H1 (cell line): ENCODE measurements around the gene MRPS26.

ENCODE experiments used
- BRCA1 ChIP-seq: IDR thresholded peaks from 2 replicates; pipeline ENCODE4 v1.6.1; 2012; ENCODE audit warnings: low read depth, low read length, improper control_type of control experiment
- CREB1 ChIP-seq: IDR thresholded peaks from 2 replicates; pipeline ENCODE4 v1.6.1; 2012; ENCODE audit warnings: inconsistent platforms
- EP300 ChIP-seq, 2 experiments: IDR thresholded peaks; 1 replicate in 1 of 2; 2 replicates in 1 of 2; pipeline ENCODE4 v1.6.1; 2011 to 2012; ENCODE audit warnings: low read depth in 2 of 2, low read length in 2 of 2, mild to moderate bottlenecking in 2 of 2, borderline replicate concordance in 1 of 2, inconsistent platforms in 1 of 2, moderate library complexity in 1 of 2
- RAD21 ChIP-seq, 2 experiments: IDR thresholded peaks in 1 of 2; conservative IDR thresholded peaks in 1 of 2; 2 replicates each; pipeline ENCODE4 v1.6.1; 2011; ENCODE audit warnings: low read depth in 2 of 2, low read length in 2 of 2, improper control_type of control experiment in 1 of 2, inconsistent platforms in 1 of 2, mild to moderate bottlenecking in 1 of 2, moderate library complexity in 1 of 2
- RFX5 ChIP-seq: IDR thresholded peaks from 2 replicates; pipeline ENCODE4 v1.6.1; 2011; ENCODE audit warnings: low read depth, low read length, improper control_type of control experiment, borderline replicate concordance
- SAP30 ChIP-seq: fragments of 300-600 bp; sonication (generic); IDR thresholded peaks from 2 replicates; pipeline ENCODE4 v1.7.1; 2012; ENCODE audit warnings: low read length, moderate library complexity, mild to moderate bottlenecking, inconsistent platforms; ENCODE audit not compliant: insufficient read depth, insufficient replicate concordance
- YY1 ChIP-seq: IDR thresholded peaks from 2 replicates; pipeline ENCODE4 v1.6.1; 2011; ENCODE audit warnings: low read depth, mild to moderate bottlenecking, low read length
- ZNF274 ChIP-seq: IDR thresholded peaks from 2 replicates; pipeline ENCODE4 v1.7.0; 2012; ENCODE audit warnings: low read length, borderline replicate concordance; ENCODE audit errors: extremely low read depth
- TF ChIP-seq, protein P1 (sequence below), 3 experiments: IDR thresholded peaks; 1 replicate in 2 of 3; 2 replicates in 1 of 3; pipeline versions ENCODE4 v1.5.1 to v1.6.1; 2011; ENCODE audit warnings: low read length in 3 of 3, mild to moderate bottlenecking in 3 of 3, inconsistent platforms in 2 of 3, low read depth in 1 of 3, moderate library complexity in 1 of 3; ENCODE audit not compliant: insufficient read depth in 1 of 3; ENCODE audit errors: control extremely low read depth in 1 of 3
- TF ChIP-seq, protein P2 (sequence below): IDR thresholded peaks from 2 replicates; pipeline ENCODE4 v1.6.1; 2012; ENCODE audit warnings: inconsistent platforms

DNA sequence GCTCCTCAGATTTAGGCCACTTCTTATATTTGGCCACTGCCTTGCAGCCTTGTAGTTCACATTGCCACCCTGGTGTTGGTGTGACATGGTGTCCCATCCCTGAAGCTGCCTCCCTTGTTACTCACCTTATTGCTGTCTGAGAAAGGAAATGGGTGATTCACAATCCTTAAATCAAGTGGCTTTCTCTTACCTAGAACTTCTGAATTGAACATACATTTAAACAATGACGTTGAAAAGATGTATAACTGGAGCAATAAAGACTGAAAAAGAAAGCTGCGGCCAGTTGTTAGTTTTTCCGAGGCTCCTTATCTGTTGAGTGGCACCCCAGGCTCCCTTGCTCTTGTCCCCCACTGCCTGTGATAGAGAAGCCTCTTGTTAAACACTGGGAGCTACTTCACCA, 31.2 kb upstream of the MRPS26 start:
- TF ChIP-seq ZNF274 = no peak
- TF ChIP-seq SAP30 = no peak
- TF ChIP-seq, protein P1, sequence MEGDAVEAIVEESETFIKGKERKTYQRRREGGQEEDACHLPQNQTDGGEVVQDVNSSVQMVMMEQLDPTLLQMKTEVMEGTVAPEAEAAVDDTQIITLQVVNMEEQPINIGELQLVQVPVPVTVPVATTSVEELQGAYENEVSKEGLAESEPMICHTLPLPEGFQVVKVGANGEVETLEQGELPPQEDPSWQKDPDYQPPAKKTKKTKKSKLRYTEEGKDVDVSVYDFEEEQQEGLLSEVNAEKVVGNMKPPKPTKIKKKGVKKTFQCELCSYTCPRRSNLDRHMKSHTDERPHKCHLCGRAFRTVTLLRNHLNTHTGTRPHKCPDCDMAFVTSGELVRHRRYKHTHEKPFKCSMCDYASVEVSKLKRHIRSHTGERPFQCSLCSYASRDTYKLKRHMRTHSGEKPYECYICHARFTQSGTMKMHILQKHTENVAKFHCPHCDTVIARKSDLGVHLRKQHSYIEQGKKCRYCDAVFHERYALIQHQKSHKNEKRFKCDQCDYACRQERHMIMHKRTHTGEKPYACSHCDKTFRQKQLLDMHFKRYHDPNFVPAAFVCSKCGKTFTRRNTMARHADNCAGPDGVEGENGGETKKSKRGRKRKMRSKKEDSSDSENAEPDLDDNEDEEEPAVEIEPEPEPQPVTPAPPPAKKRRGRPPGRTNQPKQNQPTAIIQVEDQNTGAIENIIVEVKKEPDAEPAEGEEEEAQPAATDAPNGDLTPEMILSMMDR (IDR thresholded peaks at IDR 0.05; ENCODE audit: control extremely low read depth in 1 of 3, insufficient read depth in 1 of 3, low read depth in 1 of 3, low read length in 3 of 3) = no peak
- TF ChIP-seq EP300 (IDR thresholded peaks at IDR 0.05; ENCODE audit: borderline replicate concordance in 1 of 2, low read depth in 2 of 2, low read length in 2 of 2) = no peak
- TF ChIP-seq RFX5 = no peak
- TF ChIP-seq, protein P2, sequence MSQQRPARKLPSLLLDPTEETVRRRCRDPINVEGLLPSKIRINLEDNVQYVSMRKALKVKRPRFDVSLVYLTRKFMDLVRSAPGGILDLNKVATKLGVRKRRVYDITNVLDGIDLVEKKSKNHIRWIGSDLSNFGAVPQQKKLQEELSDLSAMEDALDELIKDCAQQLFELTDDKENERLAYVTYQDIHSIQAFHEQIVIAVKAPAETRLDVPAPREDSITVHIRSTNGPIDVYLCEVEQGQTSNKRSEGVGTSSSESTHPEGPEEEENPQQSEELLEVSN = no peak
- no peak for TF ChIP-seq BRCA1
- no peak for TF ChIP-seq RAD21 (IDR thresholded peaks at IDR 0.05 in 1 of 2, conservative IDR thresholded peaks at IDR 0.05 in 1 of 2; ENCODE audit: low read depth in 2 of 2, low read length in 2 of 2)
- TF ChIP-seq YY1 = no peak
- no peak for TF ChIP-seq CREB1
